Measurements from ENCODE around the gene C13orf42. TPM values are rescaled to one million over a fixed set of nuclear protein-coding genes. Genes with fewer than 3 reads are reported as not detected.

C13orf42 gene
- total RNA-seq, 1 experiment from 2014 or later = 8.2 TPM

- ATAC-seq = no peak
- H3K9me3 Mint-ChIP-seq = no peaks in the 10 kb centered on the region
- TF ChIP-seq ERG (CRISPR knock-in tag; IDR thresholded peaks at IDR 0.05) (no peak), NR3C1 (CRISPR knock-in tag; conservative IDR thresholded peaks at IDR 0.05; ENCODE audit: low read depth) (no peak), STAT6 (CRISPR knock-in tag; conservative IDR thresholded peaks at IDR 0.05; ENCODE audit: low read depth) (no peak), ZNF425 (CRISPR knock-in tag; conservative IDR thresholded peaks at IDR 0.05) (no peak), ZNF121 (CRISPR knock-in tag; IDR thresholded peaks at IDR 0.05) (no peak), NR2C2 (CRISPR knock-in tag; IDR thresholded peaks at IDR 0.05) (no peak), ESRRA (CRISPR knock-in tag; IDR thresholded peaks at IDR 0.05; ENCODE audit: borderline replicate concordance) (no peak)
- ChIA-PET CTCF (no interaction called here), POLR2A (no interaction called here)
- H3K27ac Mint-ChIP-seq = no peak overlapping the region
- DNase-seq (ENCODE audit: low spot score) = no peak
- H3K36me3 Mint-ChIP-seq = no peaks in the 10 kb centered on the region
- H3K4me3 Mint-ChIP-seq = no peak overlapping the region
- peaks cover 7% of the 10 kb centered on the region for H3K4me1 Mint-ChIP-seq
- no peaks in the 10 kb centered on the region for H3K27me3 Mint-ChIP-seq (ENCODE audit: low read depth)
These were observed 63.0 kb downstream of the C13orf42 start for GRCh38 chr13:51048166-51048461.

GRCh38 chr13:51047434-51048165 lies 63.5 kb downstream of the C13orf42 start:
- Mint-ChIP-seq H3K27me3 (ENCODE audit: low read depth) (no peaks in the 10 kb centered on the region), H3K4me1 (peaks cover 8% of the 10 kb centered on the region), H3K4me3 (no peak overlapping the region), H3K27ac (no peak overlapping the region), H3K9me3 (no peaks in the 10 kb centered on the region), H3K36me3 (no peaks in the 10 kb centered on the region)
- ATAC-seq (no peak), DNase-seq (ENCODE audit: low spot score) (no peak)
- POLR2A ChIA-PET = no interaction called here
- CTCF ChIA-PET = no interaction called here
- no peak for TF ChIP-seq AFF4 (CRISPR knock-in tag; IDR thresholded peaks at IDR 0.05; ENCODE audit: borderline replicate concordance)
- TF ChIP-seq JUN (CRISPR knock-in tag; IDR thresholded peaks at IDR 0.05) = no peak
- TF ChIP-seq PRDM15 (CRISPR knock-in tag; IDR thresholded peaks at IDR 0.05) = no peak
- TF ChIP-seq ESRRA (CRISPR knock-in tag; IDR thresholded peaks at IDR 0.05; ENCODE audit: borderline replicate concordance) = no peak
- no peak for TF ChIP-seq ZNF416 (CRISPR knock-in tag; IDR thresholded peaks at IDR 0.05)
- TF ChIP-seq ETV6 (CRISPR knock-in tag; IDR thresholded peaks at IDR 0.05) = no peak
- no peak for TF ChIP-seq E2F4 (CRISPR knock-in tag; IDR thresholded peaks at IDR 0.05; ENCODE audit: borderline replicate concordance, low read depth)

Measured in WTC11 (cell line).